Mucosa of descending colon (tissue), 3 donors: ENCODE measurements around the gene MAPT. TPM values are rescaled to one million over a fixed set of nuclear protein-coding genes. Genes with fewer than 3 reads are reported as not detected.

Experiments used
- ATAC-seq: fragments of 200-7000 bp; cut with Tn5 transposase; one replicate; pipeline ENCODE4 v1.9.1; 2020; ENCODE audit warnings: mild to moderate bottlenecking, moderate library complexity
- DNase-seq, 3 donors: peaks; one replicate each; pipeline ENCODE4 v3.0.0-alpha.2; 2020
- H3K36me3 ChIP-seq: fragments of 200-600 bp; one replicate; pipeline ENCODE4 v1.8.0; 2021; ENCODE audit warnings: low read depth, mild to moderate bottlenecking
- H3K4me1 ChIP-seq: fragments of 200-600 bp; one replicate; pipeline ENCODE4 v1.8.0; 2021; ENCODE audit warnings: low read depth, mild to moderate bottlenecking
- H3K4me3 ChIP-seq: fragments of 200-600 bp; one replicate; pipeline ENCODE4 v1.8.0; 2021; ENCODE audit warnings: mild to moderate bottlenecking
- H3K9me3 ChIP-seq: fragments of 200-600 bp; one replicate; pipeline ENCODE4 v1.8.0; 2021; ENCODE audit warnings: mild to moderate bottlenecking
- CTCF ChIP-seq: fragments of 200-600 bp; IDR thresholded peaks from one replicate; pipeline ENCODE4 v1.8.0; 2022; ENCODE audit warnings: antibody characterized with exemption, mild to moderate bottlenecking
- intact Hi-C, 2 donors: fragments of 100-400 bp; cut with DNase I in 1 of 2; cut with micrococcal nuclease in 1 of 2; formaldehyde crosslinking; loops; one replicate each; pipeline versions ENCODE4 v1.11.0 to v1.11.1; 2022; cut with DNase I, micrococcal nuclease
- total RNA-seq, 3 donors: library from RNA; stranded (reverse); fragmentation: NEBNext Ultra II Directional in 2 of 3; extraction: Animal tissue kit (Norgen Biotek cat#: 25700) in 2 of 3; gene quantifications; one replicate each; pipeline versions ENCODE4 v1.2.1 to v1.2.4, GENCODE V29; 2021 to 2023
- donor health status: DM: no; HTN: no; CAD: no; lungs with moderate emphysema.
- donor health status: DM: no; HTN: no; CAD: no.
- donor health status: DM: no; HTN: yes; CAD: no.

MAPT gene
- total RNA-seq, 3 donors from 2014 or later, result 0.72 to 61.5 (median 1.4) TPM

DNA sequence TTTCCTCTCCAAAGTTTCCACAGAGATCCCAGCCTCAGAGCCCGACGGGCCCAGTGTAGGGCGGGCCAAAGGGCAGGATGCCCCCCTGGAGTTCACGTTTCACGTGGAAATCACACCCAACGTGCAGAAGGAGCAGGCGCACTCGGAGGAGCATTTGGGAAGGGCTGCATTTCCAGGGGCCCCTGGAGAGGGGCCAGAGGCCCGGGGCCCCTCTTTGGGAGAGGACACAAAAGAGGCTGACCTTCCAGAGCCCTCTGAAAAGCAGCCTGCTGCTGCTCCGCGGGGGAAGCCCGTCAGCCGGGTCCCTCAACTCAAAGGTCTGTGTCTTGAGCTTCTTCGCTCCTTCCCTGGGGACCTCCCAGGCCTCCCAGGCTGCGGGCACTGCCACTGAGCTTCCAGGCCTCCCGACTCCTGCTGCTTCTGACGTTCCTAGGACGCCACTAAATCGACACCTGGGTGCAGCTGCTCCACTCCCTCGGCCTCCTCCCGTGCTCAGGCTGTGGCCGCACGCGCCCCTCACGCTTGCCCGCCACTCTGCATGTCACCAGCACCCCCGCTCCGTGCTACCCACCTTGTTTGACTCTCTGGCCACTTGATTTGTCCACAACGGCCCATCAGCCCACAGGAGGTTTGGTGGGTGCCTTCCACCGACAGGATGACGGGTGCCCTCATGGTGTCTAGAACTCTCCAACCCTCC, 89.4 kb downstream of the MAPT start:
- no peak for DNase-seq
- H3K9me3 ChIP-seq, result no peaks in the 10 kb centered on the region
- TF ChIP-seq CTCF, result no peak
- no peaks in the 10 kb centered on the region for H3K36me3 ChIP-seq
- no peak for ATAC-seq
- H3K4me3 ChIP-seq, result no peak overlapping the region
- intact Hi-C loops, result no loop called here
- no peaks in the 10 kb centered on the region for H3K4me1 ChIP-seq

- Histone ChIP-seq H3K4me3 (no peak overlapping the region), H3K36me3 (no peaks in the 10 kb centered on the region), H3K4me1 (no peaks in the 10 kb centered on the region), H3K9me3 (no peaks in the 10 kb centered on the region)
- intact Hi-C loops, result no loop called here
- no peak for TF ChIP-seq CTCF
- no peak for DNase-seq
- no peak for ATAC-seq
Observed at GRCh38 chr17:45984368-45984767, 90.0 kb downstream of the MAPT start.

DNA sequence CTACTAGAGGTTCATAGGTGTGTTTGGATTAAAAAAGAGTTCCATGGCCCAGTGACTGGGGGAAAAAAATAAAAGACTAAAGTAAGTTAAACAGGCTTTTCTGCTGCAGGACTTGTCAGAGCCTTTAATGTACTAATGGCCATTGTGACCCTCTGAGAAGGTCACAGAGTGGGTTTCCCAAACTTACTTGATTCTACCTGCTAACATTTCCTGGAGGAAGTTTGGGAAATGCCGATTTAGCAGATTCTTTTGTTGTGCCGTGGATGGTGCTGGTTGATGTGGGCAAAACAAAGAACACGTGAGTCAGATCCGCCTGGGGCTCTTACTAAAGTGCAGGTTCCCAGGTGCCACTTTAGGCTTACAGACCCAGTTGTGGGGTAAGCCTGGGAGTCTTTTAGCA, 91.1 kb downstream of the MAPT start:
- TF ChIP-seq CTCF, result no peak
- Histone ChIP-seq H3K36me3 (no peaks in the 10 kb centered on the region), H3K4me1 (no peaks in the 10 kb centered on the region), H3K4me3 (no peak overlapping the region), H3K9me3 (no peaks in the 10 kb centered on the region)
- intact Hi-C loops, result no loop called here
- DNase-seq (no peak), ATAC-seq (no peak)

DNA sequence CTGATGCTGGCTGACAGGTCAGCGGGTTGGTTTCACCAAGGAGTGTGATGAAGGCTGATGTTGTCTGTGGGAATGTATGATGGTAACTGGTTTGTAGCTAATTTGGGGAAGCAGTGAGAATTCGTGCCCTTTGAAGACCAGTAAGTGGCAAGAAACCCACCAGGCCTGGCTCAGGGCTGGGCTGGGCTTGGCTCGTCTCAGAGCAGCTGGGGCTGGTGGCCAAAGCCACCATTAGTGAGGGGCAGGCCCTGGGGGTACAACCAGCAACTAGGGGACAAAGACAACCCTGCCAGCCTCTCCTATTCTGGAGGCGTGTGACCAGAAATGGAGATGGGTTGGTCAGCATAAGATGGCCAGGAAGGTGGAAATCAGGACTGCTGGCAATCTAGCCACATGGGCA, 91.7 kb downstream of the MAPT start:
- DNase-seq, result no peak
- no peaks in the 10 kb centered on the region for H3K36me3 ChIP-seq
- intact Hi-C loops, result no loop called here
- TF ChIP-seq CTCF, result no peak
- no peak overlapping the region for H3K4me3 ChIP-seq
- H3K4me1 ChIP-seq, result no peaks in the 10 kb centered on the region
- H3K9me3 ChIP-seq, result no peaks in the 10 kb centered on the region
- ATAC-seq, result no peak

DNA sequence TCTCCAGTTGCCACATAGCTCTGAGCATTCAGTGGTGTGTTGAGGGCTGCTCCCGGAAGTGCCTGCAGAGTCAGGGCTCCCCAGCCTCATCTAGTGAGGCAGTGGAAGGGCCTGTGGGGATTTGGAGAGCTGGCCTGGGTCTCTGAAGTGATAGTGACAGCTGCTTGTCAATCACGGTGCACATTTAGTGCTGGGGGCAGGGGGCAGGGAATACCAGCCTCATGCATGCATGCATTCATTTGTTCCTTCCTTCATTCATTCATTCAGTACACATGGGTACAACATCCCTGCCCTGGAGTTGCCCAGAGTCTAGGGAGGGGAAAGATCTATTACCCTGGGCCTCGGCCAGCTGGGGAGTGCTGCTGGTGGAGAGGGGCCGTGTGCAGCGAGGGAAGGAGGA, 93.4 kb downstream of the MAPT start:
- intact Hi-C loops, result no loop called here

More for the DNA sequence above, 93.4 kb downstream of the MAPT start:
- DNase-seq (no peak), ATAC-seq (no peak)
- Histone ChIP-seq H3K36me3 (no peaks in the 10 kb centered on the region), H3K9me3 (no peaks in the 10 kb centered on the region), H3K4me3 (no peak overlapping the region), H3K4me1 (no peaks in the 10 kb centered on the region)
- TF ChIP-seq CTCF, result no peak
